ENCODE data around the gene S100PBP. TPM values are rescaled to one million over a fixed set of nuclear protein-coding genes. Genes with fewer than 3 reads are reported as not detected.
A peak's percentile ranks its signal among the peaks of the same experiment; 100 is the strongest.

The S100PBP gene
- polyA plus RNA-seq, 1 of the 3 experiments (the other 2 are of a cell fraction), result 13.2 TPM

- 96% methylated on average over 7 of the region's 7 CpGs for WGBS (ENCODE audit: low lambda C conversion rate)
- peaks cover 67 to 80% of the 10 kb centered on the region in 2 experiments for H3K36me3 ChIP-seq (replicated peaks in 1 of 2; ENCODE audit: control insufficient read depth in 1 of 2, insufficient read depth in 2 of 2, low read length in 1 of 2)
- H2AFZ ChIP-seq (ENCODE audit: low read depth), result no peak overlapping the region
- H3K4me2 ChIP-seq, result no peak overlapping the region
- H3K9me2 ChIP-seq, result no peaks in the 10 kb centered on the region
- H3K79me2 ChIP-seq (ENCODE audit: insufficient read depth), result peaks cover 12% of the 10 kb centered on the region; the same call in 1 of the 2 replicates
- no peaks in the 10 kb centered on the region for H4K20me1 ChIP-seq (ENCODE audit: insufficient read depth)
- TF ChIP-seq MEF2A (IDR thresholded peaks at IDR 0.05; ENCODE audit: borderline replicate concordance, low read depth) (no peak), POLR2AphosphoS5 (IDR thresholded peaks at IDR 0.05; ENCODE audit: low read depth, low read length) (no peak), TCF12 (IDR thresholded peaks at IDR 0.05) (no peak), ELF1 (IDR thresholded peaks at IDR 0.05) (no peak), MXI1 (IDR thresholded peaks at IDR 0.05; ENCODE audit: low read depth, low read length) (no peak), GABPA (IDR thresholded peaks at IDR 0.05; ENCODE audit: low read depth) (no peak), SMC3 (IDR thresholded peaks at IDR 0.05; ENCODE audit: low read depth, low read length) (no peak), REST (IDR thresholded peaks at IDR 0.05; ENCODE audit: low read depth, low read length) (no peak), PBX3 (IDR thresholded peaks at IDR 0.05) (no peak), RAD21 (IDR thresholded peaks at IDR 0.05; ENCODE audit: low read length) (peak; percentile 57), CTCF (IDR thresholded peaks at IDR 0.05) (peak; percentile 52), GATA2 (CRISPR knock-in tag; IDR thresholded peaks at IDR 0.05) (no peak), EP300 (IDR thresholded peaks at IDR 0.05; ENCODE audit: borderline replicate concordance in 1 of 2, low read depth in 1 of 2, low read length in 1 of 2) (no peak), RXRA (IDR thresholded peaks at IDR 0.05; ENCODE audit: borderline replicate concordance, low read depth) (no peak)
- POLR2A ChIA-PET, result no interaction called here
- no peak overlapping the region for H3K9ac ChIP-seq
- H3K27me3 ChIP-seq (ENCODE audit: insufficient read depth), result no peaks in the 10 kb centered on the region
- H3F3A ChIP-seq (replicated peaks; ENCODE audit: insufficient read depth), result peaks cover 5% of the 10 kb centered on the region
- DNase-seq, result peak; percentile 37
- no peak overlapping the region for H3K4me3 ChIP-seq (ENCODE audit: low read depth in 2 of 2, low read length in 1 of 2)
- H3K9me3 ChIP-seq, result no peaks in the 10 kb centered on the region
- CTCF ChIA-PET, result interaction anchor here (0.6 to 2.5 kb wide), 13 partner anchors 11 to 261 kb away, joined by 3 to 24 read pairs (median 5); no protein-coding TSS in a partner anchor
- H3K4me1 ChIP-seq (ENCODE audit: control insufficient read depth in 1 of 2, insufficient read depth in 2 of 2, low read depth in 1 of 2, low read length in 1 of 2), result no peaks in the 10 kb centered on the region
- H3K27ac ChIP-seq (ENCODE audit: low read depth in 2 of 2, low read length in 1 of 2), result no peak overlapping the region
These were observed 10.9 kb downstream of the S100PBP start for GRCh38 chr1:32828341-32828740.

Measured in SK-N-SH (cell line).